Dermis blood vessel endothelial cell (primary cell): ENCODE results near the gene TRMT2A. TPM values are rescaled to one million over a fixed set of nuclear protein-coding genes. Genes with fewer than 3 reads are reported as not detected.
"Not testable (repeated sequence)": the region's sequence is repeated elsewhere in the genome, so short reads cannot be mapped to it uniquely, and the experiment has no call there.

Source experiments
- DNase-seq: peaks from one replicate; pipeline ENCODE4 v3.0.0; 2010
- total RNA-seq: library from RNA; depleted of rRNA; stranded (reverse); fragments of >200 nt; gene quantifications from 2 replicates; pipeline ENCODE4 v1.2.3, GENCODE V29; 2014

TRMT2A gene
- 39.9 and 48.8 TPM in 2 replicates for total RNA-seq

DNA sequence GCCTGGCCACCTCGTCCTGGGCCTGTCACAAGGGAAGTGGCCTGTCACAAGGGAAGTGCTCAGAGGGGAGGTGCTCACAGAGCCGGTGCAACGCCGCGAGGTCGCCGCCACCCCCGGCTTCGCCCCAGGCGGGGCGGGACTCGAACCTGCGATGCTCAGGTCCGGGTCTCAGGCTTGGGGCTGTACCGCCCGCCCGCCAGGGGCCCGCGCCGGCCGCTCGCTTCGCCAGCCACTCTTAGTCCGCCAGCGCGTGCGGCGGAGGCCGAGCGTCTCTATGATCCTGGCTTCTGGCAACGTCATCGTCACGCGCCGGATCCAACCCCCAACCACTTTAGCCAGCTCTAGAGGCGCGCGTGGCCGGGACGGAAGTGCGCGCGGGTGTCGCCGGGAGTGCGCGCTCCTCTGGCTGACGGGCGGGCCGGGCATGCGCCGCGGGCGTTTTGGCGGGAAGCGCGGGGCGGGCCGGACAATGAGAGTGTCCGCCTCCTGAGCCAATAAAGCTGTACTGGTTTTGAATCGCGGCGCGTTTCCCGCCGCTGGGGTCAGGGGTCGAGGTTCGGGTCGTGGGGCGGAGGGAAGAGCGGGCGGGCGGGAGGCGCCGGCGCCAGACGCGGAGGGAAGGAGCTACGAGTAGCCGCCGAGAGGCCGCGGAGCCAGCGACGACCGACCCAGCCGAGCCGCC, at the start of gene TRMT2A:
TSS of gene TRMT2A (minus strand) at position 276 of the 682 bp plus-strand sequence. CDS start 320 bp downstream, outside the sequence.
- DNase-seq = peak; percentile 100

- DNase-seq = no peak
Measured at GRCh38 chr22:20166703-20167102, 49.7 kb upstream of the TRMT2A start.

GRCh38 chr22:20165913-20166312, 48.9 kb upstream of the TRMT2A start:
- no peak for DNase-seq

DNA sequence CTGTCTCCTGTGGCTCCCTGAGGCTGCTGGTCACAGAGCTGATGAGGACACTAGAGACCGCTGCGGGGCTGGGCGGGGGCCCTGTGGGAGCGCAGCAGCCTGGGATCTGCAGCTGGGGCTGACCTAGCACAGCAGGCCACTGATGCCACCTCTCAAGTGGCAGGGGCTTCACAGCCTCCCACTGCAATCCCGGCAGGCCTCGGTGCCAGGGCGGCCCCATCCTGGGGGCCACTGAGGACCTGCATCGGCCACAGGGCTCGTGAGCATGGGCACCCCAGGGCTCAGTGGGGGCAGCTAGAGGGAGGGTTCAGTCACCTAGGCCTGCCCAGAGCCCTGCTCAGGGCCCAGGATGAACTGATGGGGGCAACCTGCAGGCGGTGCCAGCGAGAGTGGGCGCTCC, 48.4 kb upstream of the TRMT2A start:
- no peak for DNase-seq

- no peak for DNase-seq
Measured at GRCh38 chr22:20164863-20165262, 47.8 kb upstream of the TRMT2A start.

DNA sequence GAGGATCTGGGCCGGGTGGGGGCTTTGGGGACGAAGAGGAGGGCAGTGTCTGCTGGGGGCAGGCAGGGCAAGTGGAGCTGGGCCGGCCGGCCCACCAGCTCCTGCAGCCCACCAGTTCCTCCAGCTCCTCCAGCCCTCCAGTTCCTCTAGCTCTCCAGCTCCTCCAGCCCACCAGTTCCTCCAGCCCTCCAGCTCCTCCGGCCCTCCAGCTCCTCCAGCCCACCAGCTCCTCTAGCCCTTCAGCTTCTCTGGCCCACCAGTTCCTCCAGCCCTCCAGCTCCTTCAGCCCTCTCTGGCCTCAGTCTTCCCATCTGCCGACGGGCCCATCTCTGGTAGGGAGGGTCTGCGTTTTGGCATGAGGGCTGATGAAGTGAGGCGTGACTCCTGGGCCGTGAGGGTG, 43.0 kb upstream of the TRMT2A start:
- DNase-seq = no peak

- not testable (repeated sequence) for DNase-seq
Measured at GRCh38 chr22:20159531-20159930, 42.5 kb upstream of the TRMT2A start.

DNA sequence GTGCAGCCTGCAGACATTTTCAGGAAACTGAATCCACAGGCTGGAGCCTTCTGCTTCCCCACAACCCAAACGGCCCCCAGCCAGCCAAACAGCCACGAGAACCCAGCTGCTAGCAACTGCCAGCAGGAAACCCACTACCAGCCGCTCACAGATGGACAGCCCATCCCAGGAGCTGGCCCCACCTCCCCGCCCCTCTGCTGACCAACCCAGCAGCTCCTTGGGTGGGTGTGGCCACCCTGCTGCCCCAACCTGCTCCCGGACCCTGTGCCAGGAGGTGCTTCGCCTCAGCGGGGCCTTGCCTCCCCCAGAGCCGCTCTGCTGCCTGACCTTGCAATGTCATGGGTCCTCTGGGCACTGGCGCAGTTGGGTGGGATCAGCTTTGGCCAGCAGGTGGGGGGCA, 42.0 kb upstream of the TRMT2A start:
- no peak for DNase-seq

GRCh38 chr22:20158391-20159036, 41.5 kb upstream of the TRMT2A start:
- no peak for DNase-seq

DNA sequence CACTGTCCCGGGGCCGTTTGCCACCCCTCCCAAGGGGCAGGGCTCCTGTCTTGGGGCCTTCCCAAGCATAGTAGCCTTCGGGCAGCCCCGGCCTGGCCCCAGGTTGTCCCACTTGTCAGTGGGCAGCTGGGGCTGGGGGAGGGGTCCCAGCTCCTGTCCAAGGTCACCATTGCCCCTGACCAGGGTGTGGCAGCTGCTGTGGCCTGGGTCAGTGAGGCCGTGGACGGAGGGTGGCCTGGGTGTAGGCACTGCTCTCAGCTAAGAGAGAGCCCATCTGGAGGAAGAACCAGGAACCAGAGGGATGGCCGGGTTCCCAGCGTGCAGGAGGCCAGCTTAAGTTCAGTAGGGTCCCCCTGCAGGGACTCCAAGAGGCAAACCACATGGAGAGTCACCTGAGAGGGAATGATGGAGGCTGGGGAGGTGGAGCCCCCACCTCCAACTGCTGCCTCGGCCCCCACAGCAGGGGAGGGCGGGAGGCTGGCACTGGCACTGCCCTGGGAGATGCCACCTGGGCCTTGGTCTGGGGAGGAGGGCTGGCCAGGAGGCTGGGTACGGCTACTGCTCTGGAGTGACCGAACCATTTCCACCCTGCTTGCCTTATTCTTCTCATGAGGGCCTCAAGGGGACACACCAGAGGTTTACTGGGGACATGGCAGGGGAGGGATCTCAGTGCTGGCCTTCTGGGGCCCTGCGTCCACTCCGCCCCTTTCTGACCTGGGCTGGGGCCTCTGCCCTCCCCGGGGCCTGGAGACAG, 40.6 kb upstream of the TRMT2A start:
- no peak for DNase-seq

DNA sequence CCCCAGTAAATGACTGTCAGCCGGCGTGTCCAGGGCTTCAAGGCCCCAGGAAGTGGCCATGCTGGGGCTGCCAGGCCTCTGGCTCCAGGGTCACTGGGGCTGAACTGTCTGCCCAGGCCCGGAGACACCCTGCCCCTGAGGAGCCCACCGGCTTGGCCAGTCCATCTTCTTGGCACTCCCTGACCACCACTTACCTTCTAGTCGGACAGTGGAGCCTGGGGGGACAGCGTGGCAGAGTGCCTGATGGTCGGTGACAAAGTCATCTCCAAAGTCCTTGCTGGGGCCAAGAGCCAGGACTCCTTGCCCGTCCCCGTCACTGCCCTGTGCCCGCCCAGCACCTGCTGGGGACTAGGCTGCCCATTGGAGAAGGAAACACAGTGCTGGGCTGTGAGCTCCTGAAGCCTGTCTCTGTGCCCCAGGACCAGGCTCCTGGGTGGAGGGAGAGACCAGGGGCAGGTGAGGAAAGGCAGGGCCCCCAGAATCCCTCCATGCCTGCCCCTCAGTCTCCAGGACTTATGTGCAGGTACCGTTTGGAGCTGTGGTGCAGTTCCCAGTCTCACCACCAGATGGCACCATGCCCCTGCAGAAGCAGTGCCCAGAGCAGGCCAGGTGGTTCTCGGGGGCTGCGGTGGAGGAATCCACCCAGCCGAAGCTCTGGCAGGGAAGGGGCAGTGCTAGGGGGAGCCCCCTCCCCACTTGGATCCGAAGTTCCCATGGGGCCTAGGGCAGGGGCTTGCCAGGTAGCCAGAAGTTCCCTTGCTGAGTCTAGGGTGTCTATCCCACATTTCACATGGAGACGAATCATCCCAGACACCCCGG, 39.8 kb upstream of the TRMT2A start:
- DNase-seq = peak; percentile 89

DNA sequence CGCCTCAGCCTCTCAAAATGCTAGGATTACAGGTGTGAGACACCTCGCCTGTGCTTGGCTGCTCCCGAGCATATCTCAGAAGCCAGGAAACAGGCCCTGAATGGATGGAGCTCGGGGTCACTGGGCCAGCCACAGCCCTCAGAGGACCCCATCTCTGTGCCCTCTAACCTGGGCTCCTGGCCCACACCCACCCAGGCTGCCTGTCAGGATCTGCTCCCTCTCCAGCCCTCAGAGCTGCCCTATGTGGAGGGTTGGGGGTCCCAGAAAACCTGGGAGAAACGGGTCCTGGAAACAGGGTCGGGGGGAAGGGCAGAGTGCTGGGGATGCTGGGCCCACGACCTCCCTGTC, 39.0 kb upstream of the TRMT2A start:
- DNase-seq = no peak

GRCh38 chr22:20155330-20156041, 38.5 kb upstream of the TRMT2A start:
- peak; percentile 87 for DNase-seq

- DNase-seq = peak; percentile 5
Measured at GRCh38 chr22:20154602-20155187, 37.7 kb upstream of the TRMT2A start.

DNA sequence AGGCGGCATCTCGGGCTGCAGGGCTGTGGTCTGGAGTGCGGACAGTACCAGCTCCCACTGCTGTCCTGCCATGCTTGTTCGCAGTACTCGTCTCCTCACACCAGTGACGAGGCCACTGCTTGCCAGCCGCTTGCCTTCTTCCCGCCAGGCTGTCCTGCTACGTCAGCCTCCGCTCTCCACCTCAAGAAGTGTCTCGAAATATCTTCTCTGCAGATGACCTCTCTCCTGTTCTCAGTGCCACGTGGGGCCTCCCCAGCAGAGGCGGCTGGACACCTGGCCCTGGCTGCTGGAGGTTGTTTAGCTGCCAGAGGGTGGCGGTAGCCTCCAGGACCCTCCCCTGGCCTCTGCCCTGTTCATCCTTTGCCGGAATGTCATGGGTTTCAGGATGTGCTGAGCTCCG, 36.9 kb upstream of the TRMT2A start:
- no peak for DNase-seq

DNA sequence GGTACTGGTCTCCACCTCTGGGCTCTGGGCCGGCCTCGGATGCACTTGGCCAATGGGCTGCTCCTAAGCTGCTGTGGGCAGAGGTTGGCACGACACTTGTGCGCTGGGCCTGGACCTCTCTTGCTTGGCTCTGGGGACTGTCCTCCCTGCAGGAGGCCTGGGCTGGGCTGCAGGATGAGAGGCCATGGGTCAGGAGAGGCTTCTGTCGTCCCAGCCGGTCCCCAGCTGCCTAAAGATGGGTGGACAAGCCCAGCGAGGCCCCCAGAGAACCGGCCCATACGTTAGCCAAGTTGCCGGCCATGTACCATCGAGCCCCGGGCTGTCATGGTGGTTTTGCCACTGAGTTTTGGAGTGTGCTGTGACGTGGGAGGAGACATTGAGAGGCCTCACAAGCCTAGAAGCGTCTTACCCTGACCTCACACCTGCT, 35.5 kb upstream of the TRMT2A start:
- DNase-seq = no peak

DNA sequence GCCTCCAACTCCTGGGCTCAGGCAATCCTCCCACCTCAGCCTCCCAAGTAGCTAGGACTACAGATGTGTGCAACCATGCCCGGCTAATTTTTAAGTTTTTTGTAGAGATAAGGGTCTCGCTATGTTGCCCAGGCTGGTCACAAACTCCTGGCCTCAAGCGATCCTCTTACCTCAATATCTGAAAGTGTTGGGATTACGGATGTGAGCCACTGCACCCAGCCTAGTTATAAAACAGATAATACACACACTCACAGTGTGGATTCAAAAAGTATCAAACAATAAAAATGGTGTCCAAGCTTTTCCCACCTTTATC, 34.2 kb upstream of the TRMT2A start:
- no peak for DNase-seq

DNA sequence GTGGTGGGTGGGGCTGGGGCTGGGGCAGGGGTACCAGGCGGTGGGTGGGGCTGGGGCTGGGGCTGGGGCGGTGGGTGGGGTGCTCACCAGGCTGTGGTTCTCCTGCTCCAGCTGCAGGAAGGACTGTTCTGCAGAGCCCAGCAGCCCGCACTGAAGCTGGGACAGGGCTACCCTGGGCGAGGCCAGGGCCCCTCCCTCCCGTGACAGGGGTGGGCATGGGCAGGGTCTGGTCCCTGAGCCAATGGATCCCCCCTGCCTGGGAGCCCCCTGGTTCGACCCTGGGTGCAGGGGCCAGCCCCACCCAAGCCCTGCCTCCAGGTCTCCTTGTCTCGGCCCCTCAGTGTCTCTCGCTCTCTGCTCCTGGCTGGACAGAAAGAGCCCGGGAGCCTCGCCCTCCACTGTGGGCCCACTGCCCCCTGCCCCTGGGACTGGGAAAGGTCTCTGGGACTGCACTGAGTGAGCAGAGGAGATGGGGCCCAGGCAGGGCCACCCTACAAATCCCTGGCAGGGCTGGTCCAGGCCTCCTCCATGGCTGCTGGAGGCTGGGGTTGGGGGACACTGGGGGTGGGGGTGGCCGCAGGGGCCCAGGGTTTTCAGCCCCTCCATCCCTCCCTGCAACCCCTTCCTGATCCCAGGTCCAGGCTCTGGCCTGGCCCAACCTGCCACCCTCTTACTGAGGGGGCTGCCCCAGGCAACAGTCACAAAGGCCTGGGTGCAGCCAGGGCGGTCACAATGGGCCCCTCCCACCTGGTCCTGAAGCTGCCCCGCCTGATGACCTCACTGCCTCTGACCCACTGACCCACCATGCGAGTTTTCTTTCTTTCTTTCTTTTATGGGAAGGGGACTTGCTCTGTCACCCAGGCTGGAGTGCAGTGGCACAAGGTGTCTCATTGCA, 33.6 kb upstream of the TRMT2A start, which contains the start of gene CCDC188:
TSS of gene CCDC188 (minus strand) at position 675 of the 895 bp plus-strand sequence. CDS start at position 606, 69 bp downstream.
- no peak for DNase-seq

- no peak for DNase-seq
Measured at GRCh38 chr22:20149257-20150250, 32.5 kb upstream of the TRMT2A start.
